Stimulated activated CD8-positive, alpha-beta memory T cell treated with anti-CD3 and anti-CD28 coated beads, Interleukin-15, amount 100 ng/mL, for 24 hours (primary cell): ENCODE measurements around the gene LMNTD1.

Source experiments
- DNase-seq: peaks from one replicate; pipeline ENCODE4 v3.0.0-alpha.2; 2020; ENCODE audit warnings: low read depth

LMNTD1 gene

GRCh38 chr12:25550186-25550585, 2.9 kb downstream of the LMNTD1 start:
- no peak for DNase-seq

GRCh38 chr12:25549120-25549519, 4.0 kb downstream of the LMNTD1 start:
- no peak for DNase-seq

GRCh38 chr12:25546318-25546717, 6.8 kb downstream of the LMNTD1 start:
- DNase-seq: no peak

- DNase-seq: no peak
These were observed 19.9 kb downstream of the LMNTD1 start for GRCh38 chr12:25533150-25533549.

GRCh38 chr12:25531502-25532052, 21.5 kb downstream of the LMNTD1 start:
- DNase-seq: no peak

GRCh38 chr12:25529738-25530137, 23.3 kb downstream of the LMNTD1 start:
- DNase-seq: no peak

- DNase-seq: no peak
These were observed 26.3 kb downstream of the LMNTD1 start for GRCh38 chr12:25526778-25527177.

- DNase-seq: no peak
These were observed 28.7 kb downstream of the LMNTD1 start for GRCh38 chr12:25524366-25524765.

GRCh38 chr12:25521625-25522256, 31.3 kb downstream of the LMNTD1 start:
- DNase-seq: no peak

GRCh38 chr12:25518512-25518911, 34.6 kb downstream of the LMNTD1 start:
- DNase-seq: no peak

GRCh38 chr12:25504744-25505143, 48.3 kb downstream of the LMNTD1 start:
- no peak for DNase-seq

- DNase-seq: no peak
These were observed 49.4 kb downstream of the LMNTD1 start for GRCh38 chr12:25503666-25504065.

GRCh38 chr12:25502596-25502995, 50.5 kb downstream of the LMNTD1 start:
- DNase-seq: no peak

- DNase-seq: no peak
These were observed 51.0 kb downstream of the LMNTD1 start for GRCh38 chr12:25502118-25502517.

- DNase-seq: no peak
These were observed 51.5 kb downstream of the LMNTD1 start for GRCh38 chr12:25501549-25501948.

GRCh38 chr12:25500651-25501050, 52.4 kb downstream of the LMNTD1 start:
- DNase-seq: no peak

- DNase-seq: no peak
These were observed 56.1 kb downstream of the LMNTD1 start for GRCh38 chr12:25497021-25497420.

GRCh38 chr12:25496098-25496587, 56.9 kb downstream of the LMNTD1 start:
- DNase-seq: no peak

- no peak for DNase-seq
These were observed 57.6 kb downstream of the LMNTD1 start for GRCh38 chr12:25495331-25496097.

- no peak for DNase-seq
These were observed 58.2 kb downstream of the LMNTD1 start for GRCh38 chr12:25494926-25495325.

GRCh38 chr12:25493682-25494081, 59.4 kb downstream of the LMNTD1 start:
- no peak for DNase-seq

GRCh38 chr12:25491396-25492325, 61.4 kb downstream of the LMNTD1 start:
- DNase-seq: no peak
